GM03348 (cell line): ENCODE data around the gene HNF4A.

Experiments
- DNase-seq: peaks from one replicate; pipeline ENCODE4 v3.0.0; 2012; ENCODE audit warnings: low spot score

Gene HNF4A

DNA sequence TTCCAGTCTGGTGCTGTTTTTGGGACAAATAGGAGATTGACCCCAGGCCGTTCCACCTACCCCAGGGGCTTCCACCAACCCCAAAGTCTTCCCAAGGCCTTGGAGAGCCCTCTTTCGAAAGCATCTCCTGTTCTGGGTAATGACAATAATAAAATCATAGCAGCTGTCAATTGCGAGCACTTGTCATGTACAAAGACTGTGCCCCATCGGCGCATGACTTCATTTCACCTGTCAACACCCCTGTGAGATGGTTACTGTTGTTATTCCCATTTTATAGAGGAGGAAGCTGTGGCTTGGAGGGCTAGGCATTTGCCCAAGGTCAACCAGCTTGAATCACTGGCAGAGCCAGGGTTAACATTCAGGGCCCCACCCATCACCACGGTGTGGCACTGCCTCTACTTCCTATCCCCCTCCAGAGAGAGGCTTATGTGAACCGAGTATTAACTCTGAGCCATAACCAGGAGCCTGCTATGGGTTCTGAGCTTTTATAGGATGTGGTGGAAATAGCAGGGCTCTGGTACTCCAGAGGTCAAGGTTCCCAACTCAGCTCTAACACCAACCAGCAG lies 51.2 kb downstream of the HNF4A start:
- no peak for DNase-seq

DNA sequence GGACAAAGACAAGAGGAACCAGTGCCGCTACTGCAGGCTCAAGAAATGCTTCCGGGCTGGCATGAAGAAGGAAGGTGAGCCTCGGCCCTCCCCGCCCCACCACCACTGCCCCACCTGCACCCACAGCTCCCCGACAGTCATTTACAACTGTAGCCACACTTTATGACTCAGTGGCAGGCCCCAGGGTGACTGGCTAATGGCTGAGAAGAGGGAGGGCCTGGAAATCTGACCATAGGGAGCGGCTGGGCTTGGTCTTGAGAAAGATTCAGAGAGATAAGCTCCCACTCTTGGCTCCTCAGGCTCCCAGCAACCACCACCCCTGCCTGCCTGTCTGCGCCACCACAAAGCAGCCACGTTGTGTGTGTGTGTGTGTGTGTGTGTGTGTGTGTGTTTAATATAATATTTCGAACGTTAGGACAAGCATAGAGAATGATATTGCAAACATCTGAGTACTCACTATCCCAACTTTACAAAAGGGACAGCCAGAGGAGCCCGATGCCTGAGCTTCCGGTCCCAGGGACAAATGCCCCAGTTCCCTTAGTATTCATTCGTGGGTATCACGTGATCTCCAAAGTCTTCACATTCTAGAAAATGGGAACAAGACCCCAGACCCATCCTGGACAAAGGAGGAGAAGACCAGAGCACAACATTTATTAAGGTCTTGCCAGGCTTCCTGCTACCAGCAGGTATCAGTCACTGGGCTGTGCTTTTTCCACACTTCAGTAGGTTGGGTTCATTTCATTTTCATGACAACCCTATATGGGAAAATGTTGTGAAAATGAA lies 52.1 kb downstream of the HNF4A start:
- DNase-seq: peak; percentile 53

DNA sequence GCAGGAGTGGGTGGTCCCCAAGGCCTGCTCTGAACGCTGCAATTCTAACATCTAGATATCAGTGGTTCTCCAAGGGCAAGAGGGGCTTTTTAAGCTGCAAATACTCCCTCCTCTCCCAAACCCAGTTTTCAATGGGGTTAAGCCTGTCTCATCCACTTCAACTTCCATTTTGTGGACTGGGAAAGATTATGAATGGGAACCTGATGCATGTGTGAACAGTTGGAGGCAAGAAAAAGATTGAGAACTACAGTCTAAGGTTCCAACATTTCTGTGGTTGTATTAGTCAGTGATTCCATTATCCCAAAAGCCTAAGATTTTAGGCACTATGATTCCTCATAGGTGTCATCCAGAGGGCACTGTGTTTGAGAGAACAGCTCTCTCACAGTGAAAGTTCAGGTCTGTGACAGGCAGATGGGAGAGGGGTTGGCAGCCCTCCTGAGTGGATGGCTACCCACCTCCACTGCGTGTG lies 53.7 kb downstream of the HNF4A start:
- DNase-seq: peak; percentile 71

DNA sequence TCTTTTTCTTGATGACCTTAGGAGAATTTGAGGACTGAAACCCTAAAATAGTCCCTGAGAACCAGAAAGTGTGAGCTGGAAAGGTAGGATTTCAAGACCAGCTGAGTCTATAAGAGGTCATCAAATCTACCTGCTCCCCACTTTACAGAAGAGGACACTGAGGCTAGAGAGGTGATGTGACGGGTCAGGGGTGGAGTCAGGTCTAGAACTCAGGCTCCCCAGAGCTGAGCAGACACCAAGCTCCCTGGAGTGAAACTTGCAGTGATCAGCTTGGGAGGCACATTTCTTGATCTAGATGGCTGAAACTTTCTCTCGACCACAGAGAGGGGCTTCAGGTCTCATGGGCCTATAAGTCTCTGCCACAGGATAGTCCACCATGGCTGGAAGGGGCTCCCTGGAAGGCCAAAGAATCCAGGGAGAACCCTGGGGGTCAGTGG lies 55.1 kb downstream of the HNF4A start:
- no peak for DNase-seq

DNA sequence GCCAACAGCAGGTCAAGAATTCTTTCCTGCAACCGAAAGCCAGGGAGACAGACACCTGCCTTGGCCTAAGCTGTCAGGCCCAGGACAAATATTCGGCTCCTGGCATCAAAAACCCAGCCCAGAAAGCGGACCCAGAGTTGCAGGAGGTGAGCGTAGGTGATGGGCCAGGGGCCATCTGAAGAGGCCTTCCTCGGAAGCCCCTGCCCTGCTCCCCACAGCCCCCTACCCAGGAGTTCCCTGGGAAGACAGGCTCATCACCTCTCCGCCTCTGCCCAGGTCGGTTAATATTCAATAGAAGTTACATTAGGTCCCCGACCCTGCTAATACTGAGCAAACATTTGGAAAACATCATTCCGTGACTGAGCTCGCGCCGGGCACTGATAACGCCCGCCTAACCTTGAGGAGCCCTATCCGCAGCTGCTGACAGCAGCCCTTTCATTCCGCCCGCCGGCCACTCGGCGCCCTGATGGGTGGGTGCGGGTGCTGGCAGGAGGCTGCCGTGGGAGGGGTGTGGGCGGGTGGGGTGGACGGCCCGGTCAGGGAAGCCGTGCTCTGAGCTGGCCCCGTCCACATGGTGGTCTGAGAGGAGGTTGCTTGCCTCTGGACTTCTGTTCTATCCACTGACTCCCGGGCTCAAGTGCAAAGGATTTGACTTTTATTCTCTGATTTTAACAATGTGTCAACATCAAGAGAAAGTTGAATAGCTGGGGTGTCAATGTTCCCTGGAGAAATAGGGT lies 55.7 kb downstream of the HNF4A start:
- no peak for DNase-seq

DNA sequence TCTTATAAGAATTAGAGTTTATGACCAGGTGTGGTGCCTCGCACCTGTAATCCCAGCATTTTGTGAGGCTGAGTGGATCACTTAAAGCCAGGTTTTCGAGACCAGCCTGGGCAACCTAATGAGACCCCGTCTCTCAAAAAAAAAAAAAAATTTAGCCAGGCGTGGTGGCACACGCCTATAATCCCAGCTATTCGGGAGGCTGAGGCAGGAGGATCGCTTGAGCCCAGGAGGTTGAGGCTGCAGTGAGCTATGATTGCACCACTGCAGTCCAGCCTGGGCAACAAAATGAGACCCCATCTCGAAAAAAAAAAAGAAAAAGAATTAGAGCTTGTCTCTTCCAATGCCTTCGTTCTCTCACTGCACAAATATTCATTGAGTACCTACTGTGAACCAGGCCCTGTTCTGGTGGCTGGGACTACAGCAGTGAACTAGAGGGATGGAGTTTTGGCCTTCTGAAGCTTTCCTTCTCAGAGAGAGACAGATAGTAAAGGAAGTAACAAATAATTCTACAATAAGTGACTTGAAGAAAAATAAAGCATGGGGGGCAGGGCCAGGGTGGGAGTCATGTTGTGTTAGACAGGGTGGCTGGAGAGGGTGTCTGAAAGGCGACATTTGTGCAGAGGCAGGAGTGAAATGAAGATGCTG lies 56.4 kb downstream of the HNF4A start:
- no peak for DNase-seq

DNA sequence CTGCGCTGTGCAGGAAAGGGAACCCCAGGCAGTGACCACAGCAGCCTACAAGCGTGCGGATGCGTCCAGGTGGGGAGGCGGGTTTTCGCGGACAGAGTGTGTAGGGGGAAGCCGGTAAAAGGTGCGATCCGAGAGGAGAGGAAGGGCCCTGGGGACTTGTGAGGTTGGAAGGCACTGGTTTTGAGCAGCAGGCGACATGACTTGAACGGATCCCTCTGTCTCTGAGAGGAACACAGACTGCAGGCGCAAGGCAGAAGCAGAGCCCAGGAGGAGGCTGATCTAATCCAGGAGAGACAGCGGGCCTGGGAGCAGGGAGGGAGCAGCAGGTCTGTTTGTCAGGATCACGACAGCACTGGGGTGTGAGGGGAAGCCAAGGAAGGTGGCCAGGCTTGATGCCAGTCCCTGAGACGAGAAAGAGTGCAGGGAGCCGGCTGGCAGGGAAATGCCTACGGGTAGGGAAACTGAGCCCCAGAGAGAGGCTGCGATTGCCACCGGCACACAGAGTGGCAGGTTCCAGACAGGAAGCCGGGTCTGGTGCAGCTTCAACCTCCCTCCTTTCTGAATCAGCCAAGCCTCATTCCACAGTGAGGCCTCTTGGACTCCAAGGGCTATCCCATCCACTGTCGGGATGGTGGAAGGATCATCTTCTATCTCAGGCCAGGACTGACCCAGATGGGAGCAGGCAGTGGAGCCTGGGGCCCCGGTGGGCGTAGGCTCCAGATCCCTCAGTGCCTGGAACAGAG lies 57.1 kb downstream of the HNF4A start:
- no peak for DNase-seq

DNA sequence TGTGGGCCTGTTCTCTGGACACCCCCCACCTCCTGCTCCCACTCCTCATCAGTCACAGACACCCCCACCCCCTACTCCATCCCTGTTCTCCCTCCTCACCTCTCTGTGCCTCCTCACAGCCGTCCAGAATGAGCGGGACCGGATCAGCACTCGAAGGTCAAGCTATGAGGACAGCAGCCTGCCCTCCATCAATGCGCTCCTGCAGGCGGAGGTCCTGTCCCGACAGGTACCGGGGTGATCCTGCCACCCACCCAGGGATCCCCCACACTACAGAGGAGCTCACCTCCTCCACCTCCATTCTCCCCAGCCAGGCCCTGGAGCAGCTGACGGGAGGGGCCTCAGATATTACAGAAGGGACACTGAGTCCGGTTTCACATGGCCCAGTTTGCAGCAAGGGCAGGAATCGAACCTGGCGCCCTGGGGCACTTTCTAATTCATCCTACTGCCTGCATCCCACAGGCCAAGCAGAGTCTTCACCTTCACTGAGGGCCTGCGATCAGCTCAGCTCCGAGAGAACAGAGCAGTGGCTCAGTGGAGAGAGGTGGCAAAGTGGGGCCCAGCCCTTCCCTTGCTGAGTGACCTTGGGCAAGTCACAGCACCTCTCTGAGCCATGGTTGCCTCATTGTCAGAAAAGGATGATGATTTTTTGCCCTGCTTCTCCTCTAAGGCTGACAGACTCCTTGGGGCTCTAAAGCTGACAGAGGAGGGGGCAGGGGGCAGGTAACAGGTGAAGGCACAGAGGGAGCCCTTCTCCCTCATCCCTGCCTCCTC lies 58.3 kb downstream of the HNF4A start:
- no peak for DNase-seq

DNA sequence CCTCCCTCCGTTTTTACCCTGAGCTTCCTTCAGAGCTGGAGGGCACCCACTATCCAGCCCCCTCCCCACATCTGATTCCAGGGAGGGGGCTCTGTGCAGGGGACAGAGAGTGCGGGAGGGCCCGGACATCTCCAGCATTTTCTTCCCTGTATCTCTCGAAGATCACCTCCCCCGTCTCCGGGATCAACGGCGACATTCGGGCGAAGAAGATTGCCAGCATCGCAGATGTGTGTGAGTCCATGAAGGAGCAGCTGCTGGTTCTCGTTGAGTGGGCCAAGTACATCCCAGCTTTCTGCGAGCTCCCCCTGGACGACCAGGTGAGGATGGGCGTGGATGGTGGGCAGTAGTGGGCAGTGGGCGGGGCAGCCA lies 58.8 kb downstream of the HNF4A start:
- DNase-seq: no peak

DNA sequence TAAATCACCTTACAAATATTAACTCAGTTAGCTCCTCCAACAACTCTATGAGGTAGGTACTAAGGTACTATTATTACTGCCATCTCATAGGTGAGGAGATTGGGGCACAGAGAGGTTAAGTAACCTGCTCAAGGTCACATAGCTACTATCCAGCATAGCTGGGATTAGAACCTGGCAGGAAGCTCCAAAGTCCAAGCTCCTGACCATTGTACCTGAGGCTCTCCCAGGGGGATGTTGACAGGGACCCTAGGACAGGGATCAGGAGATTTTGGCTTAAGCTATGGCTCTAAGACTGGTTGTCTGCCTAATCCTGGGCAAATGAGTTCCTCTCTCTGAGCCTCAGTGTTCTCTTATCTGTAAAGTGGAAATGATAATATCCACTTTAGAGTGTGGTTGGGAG lies 59.3 kb downstream of the HNF4A start:
- no peak for DNase-seq

DNA sequence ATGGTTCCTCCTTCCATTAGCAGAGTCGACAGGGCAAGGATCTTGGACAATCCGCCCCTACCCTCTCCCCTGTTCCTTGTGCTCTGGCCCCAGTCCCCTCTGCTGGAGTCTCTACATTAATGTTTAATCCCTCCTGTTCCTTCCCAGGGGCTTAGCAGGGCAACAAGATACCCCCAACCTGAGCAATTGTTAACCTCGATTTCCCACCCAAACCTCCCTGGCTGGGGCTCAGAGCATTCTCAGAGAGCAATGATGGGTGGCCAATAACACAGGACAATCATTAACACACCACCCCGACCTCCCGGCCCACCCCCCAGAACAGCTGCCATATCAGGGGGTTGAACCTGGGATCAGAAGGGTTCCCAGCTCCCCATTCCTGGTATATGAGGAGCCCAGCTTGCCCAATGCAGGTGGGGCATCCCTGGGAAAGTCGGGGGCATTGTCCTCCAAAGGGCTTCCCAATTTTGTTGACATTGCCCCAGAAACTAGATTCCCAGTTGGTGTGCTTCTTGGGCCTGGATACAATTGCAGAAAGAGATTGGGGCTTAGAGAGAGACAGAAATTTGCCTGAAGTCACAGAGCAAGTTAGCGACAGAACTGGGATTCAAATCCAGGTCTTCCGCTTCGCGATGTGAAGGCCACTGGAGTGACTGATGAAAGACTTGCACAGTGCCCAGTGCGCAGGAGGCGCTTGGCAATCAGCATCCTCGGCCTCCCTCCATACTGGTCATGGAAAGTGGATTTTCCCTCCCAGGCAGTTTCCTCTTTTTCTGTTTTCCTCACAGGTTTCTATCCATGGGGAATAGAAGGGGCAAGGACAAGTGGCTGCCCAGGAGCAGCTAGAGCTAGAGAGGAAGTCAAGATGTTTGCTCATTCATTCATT lies 60.6 kb downstream of the HNF4A start:
- DNase-seq: no peak

DNA sequence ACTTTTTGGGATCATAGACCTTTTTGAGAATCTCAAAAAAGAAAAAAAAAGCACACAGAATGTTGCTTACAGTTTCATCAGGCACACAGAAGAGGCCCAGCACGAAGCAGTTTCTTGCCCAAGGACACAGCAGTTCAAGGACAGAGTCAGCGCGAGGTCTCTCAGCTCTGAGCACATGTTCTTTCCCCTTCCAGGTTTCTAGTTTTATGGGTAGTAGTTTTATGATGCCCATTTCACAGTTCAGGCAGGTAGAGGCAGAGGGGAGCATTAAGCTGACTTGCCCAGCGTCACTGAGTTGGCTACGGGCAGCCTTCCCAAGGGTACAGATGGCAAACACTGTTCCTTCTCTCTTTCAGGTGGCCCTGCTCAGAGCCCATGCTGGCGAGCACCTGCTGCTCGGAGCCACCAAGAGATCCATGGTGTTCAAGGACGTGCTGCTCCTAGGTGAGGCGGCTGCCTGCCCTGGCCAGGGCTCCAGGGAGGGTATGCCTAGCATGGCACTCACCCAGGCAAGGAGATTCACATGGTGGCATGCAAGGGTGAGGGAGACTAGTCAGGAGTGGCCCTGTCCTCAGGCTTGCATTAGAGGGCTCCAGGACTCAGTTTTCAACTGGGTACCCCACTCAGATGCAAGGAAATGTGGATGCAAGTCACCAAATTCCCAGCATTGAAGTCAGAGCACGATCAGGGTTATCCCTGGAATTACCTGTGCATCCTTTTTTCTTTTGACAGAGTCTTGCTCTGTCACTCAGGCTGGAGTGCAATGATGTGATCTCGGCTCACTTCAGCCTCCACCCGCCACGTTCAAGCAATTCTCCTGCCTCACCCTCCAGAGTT lies 62.8 kb downstream of the HNF4A start:
- DNase-seq: no peak

DNA sequence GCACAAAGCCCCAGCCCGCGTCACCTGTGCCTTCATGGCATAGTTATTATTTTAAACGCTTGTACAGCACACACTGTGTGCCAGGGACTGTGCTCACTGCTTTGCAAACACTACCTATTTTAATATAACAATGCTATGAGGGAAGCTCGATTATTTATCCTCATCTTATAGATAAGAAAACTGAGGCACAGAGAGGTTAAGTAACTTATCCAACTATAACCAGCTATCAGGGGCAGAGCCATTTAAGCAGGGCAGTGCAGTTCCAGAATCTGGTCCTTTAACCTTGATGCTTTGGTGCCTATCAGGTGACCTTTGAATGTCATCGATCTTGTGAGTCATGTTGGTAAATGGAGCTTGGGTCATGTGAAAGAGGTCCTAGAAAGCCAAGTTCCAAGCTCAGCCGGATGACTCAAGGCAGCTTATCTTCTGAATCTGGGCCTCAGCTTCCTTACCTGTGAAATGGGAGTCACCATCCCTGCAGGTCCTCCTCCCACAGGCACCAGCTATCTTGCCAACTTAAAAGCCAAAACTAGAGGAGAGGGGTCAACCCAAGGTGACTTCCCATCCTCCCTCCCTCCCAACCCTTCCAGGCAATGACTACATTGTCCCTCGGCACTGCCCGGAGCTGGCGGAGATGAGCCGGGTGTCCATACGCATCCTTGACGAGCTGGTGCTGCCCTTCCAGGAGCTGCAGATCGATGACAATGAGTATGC lies 63.8 kb downstream of the HNF4A start:
- DNase-seq: no peak

DNA sequence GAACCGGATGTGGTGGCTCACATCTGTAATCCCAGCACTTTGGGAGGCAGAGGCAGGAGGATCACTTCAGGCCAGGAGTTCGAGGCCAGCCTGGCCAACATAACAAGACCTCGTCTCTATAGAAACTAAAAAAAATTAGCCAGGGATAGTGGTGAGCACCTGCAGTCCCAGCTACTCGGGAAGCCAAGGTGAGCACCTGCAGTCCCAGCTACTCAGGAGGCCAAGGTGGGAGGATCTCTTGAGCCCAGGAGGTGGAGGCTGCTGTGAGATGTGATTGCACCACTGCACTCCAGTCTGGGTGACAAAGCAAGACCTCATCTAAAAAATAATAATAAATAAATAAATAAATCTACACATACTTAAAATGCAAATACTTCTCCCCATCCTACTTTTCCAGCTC lies 65.0 kb downstream of the HNF4A start:
- DNase-seq: no peak

DNA sequence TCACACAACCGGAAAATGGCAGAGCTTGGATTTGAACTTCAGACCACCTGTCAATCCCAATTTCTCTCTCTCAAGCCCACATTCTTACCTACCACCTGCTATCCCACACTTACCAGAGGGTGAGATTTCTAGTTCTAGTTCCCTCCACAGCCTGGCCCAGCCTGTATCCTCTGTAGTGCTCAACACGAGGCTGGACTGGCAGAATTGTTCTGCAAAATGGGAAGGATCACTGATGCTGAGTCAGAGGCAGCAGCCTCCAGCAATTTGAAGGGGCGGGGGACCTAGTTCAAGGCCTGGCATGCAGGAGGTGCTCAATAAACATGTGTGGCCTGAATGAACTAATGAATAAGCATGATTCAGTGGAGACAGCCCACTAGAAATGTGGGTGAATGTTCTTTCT lies 66.6 kb downstream of the HNF4A start:
- no peak for DNase-seq

DNA sequence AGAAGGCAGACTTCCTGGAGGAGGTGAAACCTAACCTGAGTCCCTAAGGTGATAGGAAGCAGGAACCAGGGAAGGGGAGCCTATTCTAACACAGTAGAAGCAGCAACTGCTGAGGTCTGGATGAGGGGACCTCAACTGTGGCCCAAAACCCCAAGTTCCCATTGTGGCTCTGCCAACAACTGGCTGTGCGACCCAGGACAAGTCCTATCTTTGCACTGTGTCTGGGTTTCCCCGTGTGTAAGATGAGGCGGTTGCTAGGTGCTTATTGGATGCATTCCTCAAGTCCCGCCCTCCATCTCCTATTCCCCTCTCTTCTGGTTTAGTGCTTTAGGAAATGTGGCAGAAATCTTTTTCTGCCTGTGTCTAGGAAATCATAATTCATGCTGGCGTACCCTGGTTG lies 68.0 kb downstream of the HNF4A start:
- no peak for DNase-seq

DNA sequence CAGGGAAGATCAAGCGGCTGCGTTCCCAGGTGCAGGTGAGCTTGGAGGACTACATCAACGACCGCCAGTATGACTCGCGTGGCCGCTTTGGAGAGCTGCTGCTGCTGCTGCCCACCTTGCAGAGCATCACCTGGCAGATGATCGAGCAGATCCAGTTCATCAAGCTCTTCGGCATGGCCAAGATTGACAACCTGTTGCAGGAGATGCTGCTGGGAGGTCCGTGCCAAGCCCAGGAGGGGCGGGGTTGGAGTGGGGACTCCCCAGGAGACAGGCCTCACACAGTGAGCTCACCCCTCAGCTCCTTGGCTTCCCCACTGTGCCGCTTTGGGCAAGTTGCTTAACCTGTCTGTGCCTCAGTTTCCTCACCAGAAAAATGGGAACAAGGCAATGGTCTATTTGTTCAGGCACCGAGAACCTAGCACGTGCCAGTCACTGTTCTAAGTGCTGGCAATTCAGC lies 68.6 kb downstream of the HNF4A start:
- no peak for DNase-seq

DNA sequence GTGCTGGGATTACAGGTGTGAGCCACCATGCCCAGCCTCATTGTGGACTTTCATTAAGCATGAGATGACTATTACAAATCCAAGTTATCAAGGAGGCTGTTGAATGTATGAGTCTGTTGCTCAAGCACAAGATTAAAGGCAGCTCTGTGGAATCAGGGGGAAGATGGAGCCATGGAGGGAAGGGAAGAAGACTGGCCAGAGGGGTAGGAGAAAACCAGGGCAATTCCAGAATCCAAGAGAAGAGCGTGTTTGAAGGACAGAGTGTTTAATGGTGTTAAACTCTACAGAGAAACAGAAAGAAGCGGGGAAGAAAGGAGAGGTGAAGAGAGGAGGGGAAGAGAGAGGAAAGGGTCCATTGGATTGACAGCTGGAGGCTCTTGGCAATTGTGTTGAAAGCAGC lies 70.4 kb downstream of the HNF4A start:
- no peak for DNase-seq
